ENCODE data around the gene CCDC194.
A peak's percentile ranks its signal among the peaks of the same experiment; 100 is the strongest.

CCDC194 gene

DNA sequence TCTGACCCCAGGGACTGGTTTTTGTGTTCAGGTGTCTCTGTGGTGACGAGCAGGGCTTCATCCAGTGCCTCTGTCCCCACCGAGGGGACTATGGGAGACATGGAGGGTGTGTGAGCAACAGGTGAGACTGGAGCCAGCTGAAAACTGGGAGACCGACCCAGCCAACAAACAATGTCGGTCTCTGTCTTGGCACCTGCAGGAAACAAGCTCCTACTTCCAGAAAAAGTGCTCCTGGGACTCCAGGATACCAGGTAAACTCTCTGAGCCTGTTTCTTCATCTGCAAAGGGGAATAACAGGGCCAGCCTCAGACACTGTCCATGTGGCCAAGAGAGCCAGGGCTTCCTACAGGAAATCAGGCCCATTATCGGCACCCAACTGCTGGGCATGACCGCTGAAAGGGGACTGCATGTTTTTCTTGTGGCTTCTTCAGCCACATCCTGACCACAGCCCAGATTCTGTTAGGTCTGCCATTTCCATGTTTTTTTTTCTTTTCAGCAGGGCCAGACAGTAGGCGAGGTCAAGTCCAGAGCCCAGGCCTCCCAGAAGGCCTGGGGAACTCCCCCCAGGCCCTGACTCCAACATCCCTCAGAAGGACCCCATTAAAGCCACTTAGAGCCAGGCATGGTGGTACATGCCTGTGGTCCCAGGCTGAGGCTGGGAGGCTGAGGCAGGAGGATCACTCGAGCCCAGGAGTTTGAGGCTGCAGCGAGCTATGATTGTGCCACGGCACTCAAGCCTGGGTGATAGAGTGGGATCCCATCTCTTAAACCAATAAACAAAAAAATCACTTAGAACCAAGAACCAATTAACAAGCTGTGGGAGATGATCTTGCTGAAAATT is 12.3 kb upstream of the CCDC194 start:
- DNase-seq (ENCODE audit: extremely low spot score, insufficient read length, low read depth): no peak
- no peak for FAIRE-seq

DNA sequence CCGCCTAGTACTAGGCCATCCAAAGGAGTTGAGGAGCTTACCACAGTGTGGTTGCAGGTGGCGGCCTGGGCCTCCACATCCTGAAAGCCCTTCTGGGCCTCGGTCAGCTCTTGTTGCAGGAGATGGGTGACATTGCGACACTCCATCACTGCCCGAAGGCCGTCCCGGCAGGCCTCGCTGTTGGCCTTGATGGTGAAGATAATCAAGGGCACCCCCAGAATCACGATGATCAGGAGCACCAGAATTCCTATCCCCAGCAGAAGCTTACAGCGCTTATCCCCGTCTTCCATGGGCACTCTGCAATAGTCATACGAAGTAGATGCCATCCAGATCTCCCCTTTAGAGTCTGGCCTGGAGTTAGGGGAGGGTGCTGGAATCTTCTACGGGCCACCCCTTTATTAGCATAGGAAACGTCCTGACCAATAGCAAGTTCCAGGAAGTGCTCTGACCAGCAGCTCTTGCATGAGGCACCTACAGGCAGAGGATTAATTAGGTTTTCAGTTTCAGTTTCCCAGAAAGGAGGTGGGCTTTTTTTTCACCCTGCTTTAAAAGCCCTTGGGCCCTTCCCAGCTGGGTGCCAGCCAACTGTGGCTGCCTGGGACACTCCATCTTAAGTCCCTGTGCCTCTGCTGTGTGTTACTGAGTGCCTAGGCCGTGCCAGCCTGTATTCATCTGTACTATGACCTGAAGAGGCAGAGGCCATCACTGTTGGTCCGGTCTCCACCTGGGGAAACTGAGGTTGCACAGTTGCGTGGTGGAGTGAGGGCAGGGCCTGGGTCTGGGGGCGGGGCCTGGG is 11.5 kb upstream of the CCDC194 start, which contains the start of gene BST2:
Gene BST2 (minus strand): TSS at position 381 of the 796 bp plus-strand sequence. CDS start 55 bp downstream, at position 326.
- peak; percentile 97 for FAIRE-seq
- peak; percentile 87 for DNase-seq (ENCODE audit: extremely low spot score, insufficient read length, low read depth)

DNA sequence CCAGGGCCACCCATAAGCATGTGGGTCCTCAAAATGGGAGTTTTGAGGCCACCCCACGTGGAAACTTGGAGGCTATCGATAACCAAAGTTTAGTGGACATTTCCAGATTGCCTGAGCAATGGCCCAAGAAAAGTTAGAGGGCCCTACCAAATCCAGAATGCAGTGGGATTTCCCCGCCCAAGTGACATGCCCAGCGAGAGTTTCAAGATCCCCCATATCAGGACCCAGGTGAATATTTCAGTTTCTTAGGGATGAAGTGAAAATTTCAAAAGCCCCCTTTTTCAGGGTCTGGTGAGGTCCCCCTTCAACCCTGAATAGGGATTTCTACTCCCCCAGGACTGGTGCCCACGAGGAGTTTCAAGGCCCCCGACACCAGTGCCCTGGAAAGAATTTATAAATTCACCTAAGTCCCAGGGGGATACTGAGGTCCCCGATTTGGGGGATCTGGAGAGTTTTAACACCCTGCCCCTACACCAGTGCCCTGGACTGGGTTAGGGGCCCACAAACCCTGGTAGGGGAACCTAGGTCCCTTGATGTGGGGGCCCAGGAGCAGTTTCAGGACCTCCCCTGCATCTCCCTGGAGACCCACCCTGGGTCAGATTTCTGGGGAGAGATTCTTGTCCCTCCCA is 10.7 kb upstream of the CCDC194 start:
- FAIRE-seq (no peak), DNase-seq (ENCODE audit: extremely low spot score, insufficient read length, low read depth) (no peak)

DNA sequence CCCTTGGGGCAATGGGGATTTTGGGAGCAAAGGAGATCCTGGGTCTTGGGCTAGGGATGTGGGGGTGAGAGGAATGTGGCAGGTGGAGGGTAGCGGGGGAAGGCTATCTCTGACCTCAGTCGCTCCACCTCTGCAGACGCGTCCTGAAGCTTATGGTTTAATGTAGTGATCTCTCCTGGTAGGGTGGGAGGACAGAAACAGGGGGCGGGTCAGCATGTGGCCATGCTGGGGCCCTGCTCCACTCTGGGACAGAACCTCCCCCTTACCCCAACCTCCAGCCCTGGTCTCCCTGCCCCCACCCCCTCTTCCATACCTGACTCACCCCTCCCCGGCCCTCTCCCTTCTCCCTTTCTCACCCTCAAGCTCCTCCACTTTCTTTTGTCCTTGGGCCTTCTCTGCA is 10.0 kb upstream of the CCDC194 start:
- DNase-seq (ENCODE audit: extremely low spot score, insufficient read length, low read depth): no peak
- no peak for FAIRE-seq

DNA sequence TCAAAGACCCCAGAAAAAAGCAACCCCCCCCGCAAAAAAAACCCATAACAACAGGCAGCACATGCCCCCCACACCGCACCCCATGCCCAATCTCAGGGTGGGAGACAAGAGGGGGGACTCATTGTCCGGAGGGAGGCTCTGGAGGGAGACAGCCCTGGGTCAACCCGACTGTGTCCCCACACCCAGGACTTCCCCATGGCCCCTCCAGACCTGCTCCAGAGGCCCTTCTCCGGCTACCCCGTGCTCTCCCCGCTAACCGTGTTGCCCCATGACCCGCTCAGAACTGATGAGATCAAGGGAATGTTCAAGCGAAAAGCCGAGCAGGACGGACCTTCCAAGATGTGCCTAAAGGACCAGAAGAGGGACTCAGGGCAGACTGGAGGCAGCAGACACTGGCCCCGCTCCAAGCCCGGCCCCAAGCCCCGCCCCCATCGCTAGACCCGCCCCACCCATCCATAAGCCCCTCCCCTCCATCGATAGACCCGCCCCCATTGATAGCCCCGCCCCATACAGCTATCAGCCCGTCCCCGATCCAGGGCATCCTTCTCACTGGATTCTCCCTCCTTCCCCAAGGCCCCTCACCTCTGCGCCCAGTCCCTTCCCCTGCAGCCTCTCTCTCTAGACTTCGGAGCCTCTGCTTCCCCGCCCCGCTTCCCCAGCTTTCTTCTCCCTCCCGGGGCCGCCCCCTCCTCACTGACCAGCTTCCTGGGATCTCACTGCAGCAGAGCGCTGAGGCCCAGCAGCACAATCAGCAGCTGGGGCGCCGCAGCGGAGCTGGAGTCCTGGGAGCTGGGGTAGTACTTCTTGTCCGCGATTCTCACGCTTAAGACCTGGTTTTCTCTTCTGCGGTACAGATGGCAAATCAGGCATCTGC is 9.2 kb upstream of the CCDC194 start:
- FAIRE-seq: no peak
- no peak for DNase-seq (ENCODE audit: extremely low spot score, insufficient read length, low read depth)

DNA sequence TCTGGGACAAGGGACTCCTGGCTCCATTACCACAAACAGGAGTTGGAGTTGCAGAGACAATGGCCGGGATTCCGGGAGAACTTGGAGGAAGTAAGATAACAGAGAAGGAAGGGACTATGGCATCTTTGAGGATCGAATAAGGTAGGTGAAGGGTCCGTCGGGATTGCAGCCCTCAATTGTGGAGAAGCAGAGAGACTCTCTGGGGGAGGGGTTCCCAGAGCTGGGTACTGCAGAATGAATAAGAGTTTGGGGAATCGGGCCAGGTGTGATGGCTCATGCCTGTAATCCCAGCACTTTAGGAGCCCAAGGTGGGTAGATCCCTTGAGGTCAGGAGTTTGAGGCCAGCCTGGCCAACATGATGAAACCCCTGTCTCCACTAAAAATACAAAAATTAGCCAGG is 7.6 kb upstream of the CCDC194 start:
- FAIRE-seq (no peak), DNase-seq (ENCODE audit: extremely low spot score, insufficient read length, low read depth) (no peak)

DNA sequence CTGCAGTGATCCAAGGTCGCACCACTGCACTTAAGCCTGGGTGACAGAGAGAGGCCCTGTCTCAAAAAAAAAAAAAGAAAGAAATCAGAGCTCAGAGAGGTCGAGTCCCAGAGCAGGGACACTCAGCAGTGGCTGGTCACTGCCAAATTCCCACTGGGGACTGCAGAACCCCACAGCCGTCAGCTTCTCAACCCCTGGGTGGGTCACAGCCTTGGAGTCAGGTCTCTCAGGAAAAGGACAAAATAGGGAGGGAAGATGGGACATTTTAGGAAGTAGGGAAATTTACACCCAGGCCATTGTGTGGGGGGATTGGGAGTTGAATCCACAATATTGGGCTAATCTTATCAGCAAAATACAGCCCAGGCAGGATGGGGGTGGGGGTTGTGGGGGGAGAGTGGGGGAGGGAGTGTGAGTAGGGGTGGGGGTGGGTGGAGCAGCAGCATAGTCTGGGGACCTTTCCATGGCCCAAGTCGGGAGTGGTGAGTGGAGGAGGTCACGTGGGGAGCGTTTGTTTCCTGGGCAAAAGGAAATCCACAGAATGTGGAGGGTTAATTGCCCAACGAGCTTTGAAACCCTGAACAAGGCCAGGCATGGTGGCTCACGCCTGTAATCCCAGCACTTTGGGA is 5.0 kb upstream of the CCDC194 start:
- no peak for FAIRE-seq

DNA sequence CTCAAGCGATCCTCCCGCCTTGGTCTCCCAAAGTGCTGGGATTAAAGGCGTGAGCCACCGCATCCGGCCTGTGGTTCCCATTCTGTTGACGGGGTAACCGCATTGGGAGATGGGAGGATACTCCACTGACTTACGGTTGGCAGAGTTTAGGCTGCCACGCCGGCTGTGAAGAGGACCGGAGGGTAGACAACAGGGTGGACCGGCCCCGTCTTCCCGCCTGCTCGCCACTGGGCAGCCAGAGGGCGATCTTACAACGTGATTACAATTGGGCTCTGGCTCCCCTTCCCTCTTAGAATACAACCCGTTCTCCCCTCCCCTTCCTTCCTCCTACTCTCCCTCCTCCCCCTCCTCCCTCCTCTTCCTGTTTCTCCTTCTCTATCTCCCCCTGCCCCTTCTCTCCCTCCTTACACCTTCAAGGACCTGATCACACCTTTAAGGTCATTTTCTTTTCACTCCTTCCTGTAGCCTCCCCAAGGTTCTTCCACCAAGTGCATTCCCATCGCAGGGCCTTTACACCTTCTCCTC is 957 bp upstream of the CCDC194 start:
- peak; percentile 50 for FAIRE-seq

More for the DNA sequence above, 5.0 kb upstream of the CCDC194 start:
- DNase-seq (ENCODE audit: extremely low spot score, insufficient read length, low read depth): no peak

DNA sequence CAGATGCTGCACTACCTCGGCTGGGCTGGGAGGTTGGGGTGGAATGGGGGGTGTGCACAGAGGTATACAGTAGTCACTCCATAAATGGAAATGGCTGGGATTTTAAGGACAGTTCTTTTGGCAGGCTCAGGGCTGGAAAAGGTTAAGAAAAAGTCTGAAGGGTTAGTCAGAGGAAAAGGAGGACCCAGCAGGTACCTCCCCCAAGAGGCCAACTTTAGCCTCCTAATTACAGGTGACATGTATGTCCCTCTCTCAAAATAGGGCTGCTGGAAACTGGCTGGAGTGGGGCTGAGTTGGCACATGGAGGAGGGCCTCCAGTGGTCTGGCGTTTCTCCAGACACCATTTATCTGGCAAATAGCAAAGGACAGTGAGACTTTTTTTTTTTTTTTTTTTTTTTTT is 994 bp downstream of the CCDC194 start:
- no peak for FAIRE-seq
- no peak for DNase-seq (ENCODE audit: extremely low spot score, insufficient read length, low read depth)

More for the DNA sequence above, 957 bp upstream of the CCDC194 start:
- DNase-seq (ENCODE audit: extremely low spot score, insufficient read length, low read depth): no peak

DNA sequence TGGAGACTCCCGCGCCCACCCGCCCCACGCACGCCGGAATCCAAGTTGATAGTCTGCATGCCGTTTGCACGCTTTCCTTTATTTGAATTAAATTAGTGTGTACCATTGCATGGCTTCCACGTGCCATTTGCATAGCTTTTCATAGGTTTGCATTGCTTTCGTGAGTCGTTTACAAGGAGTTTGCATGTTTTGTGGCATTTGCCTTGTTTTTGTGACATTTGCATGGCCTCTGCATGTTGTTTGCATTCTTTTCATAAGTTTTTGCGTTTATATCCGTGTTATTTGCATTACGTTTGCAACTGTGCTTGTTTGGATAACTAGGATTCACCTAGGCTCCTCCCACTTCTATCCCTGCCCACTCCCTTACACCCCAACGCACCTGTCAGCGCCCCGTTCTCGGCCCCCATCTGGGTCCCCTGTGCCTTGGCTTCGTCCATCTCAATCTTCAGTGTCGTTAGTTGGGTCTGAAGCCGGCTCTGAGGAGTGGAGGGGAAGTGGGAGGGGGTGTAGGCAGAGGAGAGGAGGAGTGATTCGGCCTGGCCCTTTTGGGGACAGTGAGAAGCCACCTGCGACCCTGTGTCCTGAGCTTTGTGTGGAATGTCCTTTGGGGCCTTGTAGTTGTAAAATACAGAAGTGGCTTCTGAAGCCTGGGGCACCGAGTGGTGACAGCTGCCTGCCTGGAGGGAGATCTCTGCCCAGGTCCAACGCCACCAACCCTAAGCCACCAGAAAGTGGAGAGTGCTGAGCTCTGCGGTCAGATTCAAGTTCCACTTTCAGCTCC is 2.4 kb downstream of the CCDC194 start:
- FAIRE-seq (peak; percentile 21), DNase-seq (ENCODE audit: extremely low spot score, insufficient read length, low read depth) (no peak)

DNA sequence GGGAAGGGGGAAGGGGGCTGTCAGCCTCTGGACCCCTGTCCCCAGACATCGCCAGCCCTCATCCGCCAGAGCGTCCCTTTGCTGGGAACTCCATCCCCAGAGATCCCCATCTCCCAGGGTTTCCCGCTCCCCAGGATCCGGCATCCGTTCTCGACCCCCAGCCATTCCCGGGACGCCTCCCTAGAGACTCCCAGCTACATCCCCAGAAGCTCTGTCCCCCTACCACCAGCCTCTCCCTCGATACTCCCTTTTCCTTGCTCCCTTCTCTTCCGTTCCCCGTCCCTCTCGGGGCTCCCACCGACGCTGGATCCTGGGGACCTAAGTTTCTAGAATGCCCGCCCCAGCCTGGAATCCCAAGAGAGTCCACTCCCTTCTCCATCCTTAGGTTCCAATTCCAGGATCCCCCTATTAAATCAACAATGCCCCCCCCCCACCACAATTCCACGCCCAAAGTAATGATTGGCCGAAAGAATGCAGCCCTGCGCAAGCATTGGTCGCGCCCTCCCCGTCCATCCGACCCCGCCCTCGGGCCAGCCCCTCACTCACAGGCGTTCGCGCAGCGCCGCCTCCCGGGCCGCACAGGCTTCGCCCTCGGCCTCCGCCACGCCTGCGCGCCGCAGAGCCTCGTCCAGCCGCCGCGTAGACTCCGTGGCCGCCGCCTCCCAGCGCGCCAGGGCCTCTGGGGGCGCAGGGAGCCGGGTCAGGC is 3.2 kb downstream of the CCDC194 start:
- FAIRE-seq (peak; percentile 83), DNase-seq (ENCODE audit: extremely low spot score, insufficient read length, low read depth) (peak; percentile 89)

DNA sequence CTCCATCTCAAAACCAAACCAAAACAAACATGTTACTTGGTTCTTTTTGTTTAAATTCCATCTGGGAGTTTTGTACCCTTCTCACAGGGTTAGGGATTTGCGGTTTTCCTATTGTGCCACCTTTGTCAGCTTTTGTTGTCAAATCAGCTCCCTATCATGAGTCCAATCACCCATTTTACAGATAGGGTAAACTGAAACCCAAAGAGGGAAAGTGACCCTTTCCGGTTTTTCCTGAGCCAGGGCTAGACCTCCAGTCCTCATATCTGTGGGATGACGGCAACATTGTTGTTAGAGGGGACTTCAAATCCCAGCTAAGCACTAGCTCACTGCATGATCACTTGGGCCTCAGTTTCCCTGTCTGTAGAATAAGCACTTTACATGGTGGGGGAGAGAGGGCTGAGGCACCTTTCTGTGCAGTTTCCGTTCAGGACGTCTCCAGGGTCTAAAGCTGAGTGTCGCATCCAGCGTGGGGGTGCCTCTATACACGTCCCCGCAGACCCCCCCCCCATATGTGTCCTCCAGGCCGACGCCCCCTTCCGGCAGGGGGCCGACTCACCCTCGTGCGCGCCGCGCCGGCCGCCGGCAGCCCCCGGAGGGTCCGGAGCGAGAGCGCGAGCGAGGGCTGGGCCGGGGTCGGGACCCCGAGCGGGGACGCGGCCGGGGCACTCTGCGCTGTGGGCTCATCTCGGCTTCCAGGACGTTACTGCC is 3.9 kb downstream of the CCDC194 start:
- FAIRE-seq (no peak), DNase-seq (ENCODE audit: extremely low spot score, insufficient read length, low read depth) (no peak)

DNA sequence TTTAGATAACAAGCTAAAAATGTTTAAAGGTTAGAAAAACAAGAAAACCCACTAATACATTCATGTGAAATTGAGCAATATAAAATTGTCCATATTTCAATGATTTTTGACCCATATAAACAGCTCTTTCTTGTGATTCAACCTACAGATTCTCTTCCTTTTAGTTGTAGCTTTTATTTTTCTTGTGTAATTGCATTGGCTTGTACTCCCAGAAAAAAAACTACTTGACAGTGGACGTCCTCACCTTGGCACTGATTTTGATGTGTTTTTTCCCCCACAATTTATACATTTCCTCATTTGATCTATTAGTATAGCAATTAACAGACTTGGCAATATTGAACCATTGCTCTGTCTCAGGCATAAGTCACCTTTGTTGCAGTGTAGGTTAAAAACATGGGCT is 4.7 kb downstream of the CCDC194 start:
- FAIRE-seq (no peak), DNase-seq (ENCODE audit: extremely low spot score, insufficient read length, low read depth) (no peak)

DNA sequence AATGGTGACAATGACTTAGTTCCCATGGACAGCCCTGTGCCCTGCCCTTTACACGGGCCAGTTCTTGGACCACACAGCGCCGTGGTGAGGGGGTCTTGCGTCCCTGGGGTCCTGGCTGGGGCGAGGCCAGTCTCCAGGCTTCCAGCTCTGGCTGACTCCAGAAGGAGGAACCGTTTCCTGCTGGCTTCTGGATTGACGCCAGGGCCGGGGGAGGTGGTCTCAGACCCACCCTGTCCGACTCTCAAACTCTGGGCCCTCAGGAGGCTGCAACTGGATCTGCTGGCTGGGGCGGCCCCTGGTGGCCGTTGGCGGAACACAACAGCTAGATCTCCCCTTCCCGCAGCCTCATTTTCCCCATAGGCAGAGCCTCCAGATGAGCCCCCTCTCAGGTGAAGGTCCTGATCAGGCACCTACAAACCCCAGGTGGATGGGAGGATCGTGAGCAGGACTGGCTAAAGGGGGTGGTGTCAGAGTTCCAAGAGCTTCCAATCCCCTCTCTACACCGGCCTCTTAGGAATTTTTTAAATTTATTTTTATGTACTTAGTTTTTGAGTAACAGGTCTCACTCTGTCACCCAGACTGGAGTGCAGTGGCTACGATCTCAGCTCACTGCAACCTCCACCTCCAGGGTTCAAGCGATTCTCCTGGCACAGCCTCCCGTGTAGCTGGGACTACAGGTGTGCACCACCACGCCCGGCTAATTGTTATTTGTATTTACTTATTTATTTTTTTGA is 8.0 kb downstream of the CCDC194 start:
- DNase-seq (ENCODE audit: extremely low spot score, insufficient read length, low read depth): no peak
- no peak for FAIRE-seq

DNA sequence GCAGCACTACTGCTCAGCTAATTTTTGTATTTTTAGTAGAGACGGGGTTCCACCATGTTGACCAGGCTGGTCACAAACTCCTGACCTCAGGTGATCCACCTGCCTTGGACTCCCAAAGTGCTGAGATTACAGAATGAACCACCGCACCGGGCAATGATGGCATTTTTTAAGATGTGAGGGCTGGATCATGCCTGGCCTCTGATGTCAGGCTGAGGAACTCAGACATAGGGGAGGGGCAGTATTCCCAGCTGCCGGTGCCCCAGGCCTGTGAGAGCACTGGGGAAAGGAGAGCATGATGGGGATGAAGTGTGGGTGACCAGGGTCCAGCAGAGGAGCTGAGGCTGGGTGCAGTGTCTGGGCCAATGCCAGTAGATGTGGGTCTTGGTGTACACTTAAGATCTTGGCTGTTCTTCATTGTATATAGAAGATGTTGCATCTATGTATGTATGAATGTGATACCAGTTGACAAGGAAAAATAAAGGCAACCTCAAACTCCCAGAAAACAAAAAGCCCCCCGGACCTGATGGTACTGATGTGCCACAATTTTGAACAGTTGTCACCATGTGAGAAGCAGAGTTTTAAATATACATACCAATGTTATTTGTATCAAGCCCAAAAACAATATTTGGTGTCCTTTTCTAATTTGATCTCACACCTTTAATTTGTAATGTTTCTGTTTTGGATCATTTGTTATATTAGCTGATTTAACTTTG is 13.4 kb downstream of the CCDC194 start:
- no peak for DNase-seq (ENCODE audit: extremely low spot score, insufficient read length, low read depth)
- FAIRE-seq: no peak

DNA sequence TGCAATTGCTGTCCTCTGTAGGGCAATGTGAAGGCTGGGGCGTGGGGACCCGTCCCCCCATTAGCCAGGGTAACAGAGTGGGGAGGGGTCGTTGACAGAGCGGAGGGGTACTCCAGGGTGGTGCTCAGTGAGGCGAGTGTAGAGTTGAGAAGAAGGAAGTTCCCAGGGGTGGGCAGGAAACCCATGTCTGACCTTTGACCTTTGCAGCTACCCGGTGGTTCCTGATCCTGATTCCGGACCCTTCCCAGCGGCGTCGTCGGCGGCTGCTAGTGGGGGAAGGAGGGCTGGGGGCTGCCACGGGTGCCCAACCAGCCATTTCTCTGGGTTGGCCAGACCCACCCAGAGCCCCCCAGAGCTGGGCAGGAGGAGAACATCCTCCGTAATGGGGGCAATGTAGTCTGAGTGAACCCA is 14.8 kb downstream of the CCDC194 start:
- DNase-seq (ENCODE audit: extremely low spot score, insufficient read length, low read depth) (no peak), FAIRE-seq (no peak)

All from GM18507 (cell line).